ENCODE results near the gene COX18.
A peak's percentile ranks its signal among the peaks of the same experiment; 100 is the strongest.

Gene COX18, protein sequence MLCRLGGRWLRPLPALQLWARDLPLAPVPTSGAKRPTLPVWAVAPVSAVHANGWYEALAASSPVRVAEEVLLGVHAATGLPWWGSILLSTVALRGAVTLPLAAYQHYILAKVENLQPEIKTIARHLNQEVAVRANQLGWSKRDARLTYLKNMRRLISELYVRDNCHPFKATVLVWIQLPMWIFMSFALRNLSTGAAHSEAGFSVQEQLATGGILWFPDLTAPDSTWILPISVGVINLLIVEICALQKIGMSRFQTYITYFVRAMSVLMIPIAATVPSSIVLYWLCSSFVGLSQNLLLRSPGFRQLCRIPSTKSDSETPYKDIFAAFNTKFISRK

DNA sequence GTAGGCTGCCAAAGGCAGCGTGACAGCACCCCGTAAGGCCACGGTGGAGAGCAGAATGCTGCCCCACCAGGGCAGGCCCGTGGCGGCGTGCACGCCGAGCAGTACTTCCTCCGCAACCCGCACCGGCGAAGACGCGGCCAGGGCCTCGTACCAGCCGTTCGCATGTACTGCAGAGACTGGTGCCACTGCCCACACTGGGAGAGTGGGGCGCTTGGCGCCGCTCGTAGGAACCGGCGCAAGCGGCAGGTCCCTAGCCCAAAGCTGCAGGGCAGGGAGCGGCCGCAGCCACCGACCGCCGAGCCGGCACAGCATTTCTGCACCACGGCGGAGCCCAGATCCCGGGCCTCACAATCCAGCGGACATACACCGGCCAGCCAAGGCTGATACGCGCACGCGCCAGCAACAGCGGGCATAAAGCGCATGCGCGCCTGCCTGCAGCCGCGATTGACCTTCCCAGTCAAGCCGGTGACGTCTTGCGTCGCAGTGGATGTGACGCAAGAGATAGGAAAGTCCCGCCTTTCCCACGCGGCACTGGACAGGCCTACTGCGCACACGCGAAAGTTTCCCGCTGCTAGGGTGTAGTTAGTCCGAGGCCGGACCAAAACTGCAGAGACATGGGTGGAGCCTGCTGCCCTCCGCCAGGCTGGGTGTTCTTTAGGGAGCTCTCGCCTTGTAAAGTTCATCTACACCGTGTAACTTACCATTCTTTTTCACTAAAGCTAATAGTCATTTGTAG is at the start of gene COX18:
Gene COX18, minus strand, starts transcription at position 379 of the 736 bp plus-strand sequence. Its CDS starts 67 bp downstream, at position 312.
- peak; percentile 91 for DNase-seq

DNA sequence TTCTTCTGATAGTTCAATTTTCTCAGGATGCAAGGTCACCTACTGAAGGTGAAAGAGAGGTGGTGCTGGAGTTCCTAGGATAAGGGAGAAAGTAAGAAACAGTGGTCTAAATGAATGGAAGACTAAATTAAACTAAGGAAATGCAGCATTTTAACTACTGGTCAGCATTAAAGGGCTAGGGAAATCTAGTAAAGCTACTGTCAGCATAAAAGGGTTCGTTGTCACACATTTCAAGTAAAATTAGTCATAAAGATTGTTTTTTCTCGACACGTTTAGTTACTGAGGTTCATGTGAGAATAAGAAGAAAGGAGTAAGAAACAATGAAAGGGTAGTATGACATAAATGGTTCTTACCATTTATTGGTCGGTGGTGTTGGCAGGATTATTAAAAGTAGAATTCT is 40.0 kb upstream of the COX18 start:
- no peak for DNase-seq

DNA sequence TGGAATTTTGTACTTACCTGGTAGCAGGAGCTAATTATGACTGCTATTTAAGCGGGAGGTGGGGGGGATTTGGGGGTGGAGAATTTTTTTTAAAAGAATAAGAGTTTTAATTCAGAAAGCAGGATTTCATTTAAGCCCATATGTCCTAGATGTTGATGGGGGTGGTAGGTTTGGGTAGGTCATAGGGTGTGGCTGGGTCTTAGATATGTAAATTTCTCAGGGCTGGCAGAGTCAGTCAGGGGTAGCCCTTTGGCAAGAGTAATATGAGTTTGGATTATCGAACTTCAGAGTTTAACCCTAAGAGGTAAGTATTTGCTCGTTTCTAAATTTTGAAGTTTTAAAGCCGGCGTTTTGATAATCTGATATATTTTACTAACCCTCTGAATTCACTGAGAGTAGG is 35.2 kb upstream of the COX18 start:
- no peak for DNase-seq

DNA sequence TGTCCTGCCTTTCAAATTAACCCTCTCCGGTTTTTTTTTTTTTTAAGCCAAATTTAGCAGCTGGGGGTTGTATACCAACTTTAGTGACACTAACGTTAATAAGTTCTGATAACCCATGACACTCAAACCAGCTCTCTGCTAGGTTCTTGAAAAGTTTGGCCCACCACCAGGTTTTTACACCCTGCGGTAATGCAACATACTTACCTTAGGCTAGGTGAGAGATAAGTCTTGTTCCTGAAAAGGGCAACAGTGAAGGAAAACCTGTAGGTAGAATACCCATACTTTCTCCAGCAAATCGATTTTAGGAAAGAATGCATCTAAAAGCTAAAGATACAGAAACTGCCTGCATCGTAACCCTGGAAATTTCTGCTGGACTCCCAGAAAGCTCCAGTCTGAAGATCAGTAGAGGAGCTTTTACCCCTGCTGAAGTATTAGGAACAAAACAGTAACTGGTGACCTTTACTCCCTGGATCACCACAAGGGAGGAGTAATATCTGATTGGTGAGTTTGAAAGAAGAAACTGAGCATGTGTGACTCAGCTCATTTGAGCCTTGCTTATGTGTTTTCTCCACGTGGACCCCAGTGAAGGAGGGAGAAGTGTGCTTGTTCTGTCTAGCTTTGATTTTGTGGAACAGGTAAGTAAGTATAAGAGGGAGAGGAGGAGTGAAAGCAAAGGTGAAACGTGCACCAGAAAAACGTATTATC is 34.4 kb upstream of the COX18 start:
- no peak for DNase-seq

DNA sequence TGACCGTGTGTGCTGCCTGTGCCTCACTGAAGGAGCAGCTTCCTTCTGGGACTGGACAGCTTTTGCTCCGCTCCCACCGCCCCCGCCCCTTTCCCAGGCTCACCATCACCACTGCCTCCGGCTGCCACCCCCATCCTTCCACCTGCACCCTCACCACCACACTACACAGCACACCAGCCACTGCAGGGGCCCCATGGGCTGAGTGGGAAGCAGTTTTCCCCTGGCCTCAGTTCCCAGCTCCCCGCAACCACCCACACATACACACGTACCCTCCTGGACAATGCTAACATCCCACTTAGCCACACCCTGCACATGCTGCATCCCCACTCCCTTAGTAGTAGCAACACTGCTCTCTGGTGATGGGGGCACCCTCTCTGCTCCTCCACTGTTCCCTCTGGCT is 29.6 kb upstream of the COX18 start:
- no peak for DNase-seq

DNA sequence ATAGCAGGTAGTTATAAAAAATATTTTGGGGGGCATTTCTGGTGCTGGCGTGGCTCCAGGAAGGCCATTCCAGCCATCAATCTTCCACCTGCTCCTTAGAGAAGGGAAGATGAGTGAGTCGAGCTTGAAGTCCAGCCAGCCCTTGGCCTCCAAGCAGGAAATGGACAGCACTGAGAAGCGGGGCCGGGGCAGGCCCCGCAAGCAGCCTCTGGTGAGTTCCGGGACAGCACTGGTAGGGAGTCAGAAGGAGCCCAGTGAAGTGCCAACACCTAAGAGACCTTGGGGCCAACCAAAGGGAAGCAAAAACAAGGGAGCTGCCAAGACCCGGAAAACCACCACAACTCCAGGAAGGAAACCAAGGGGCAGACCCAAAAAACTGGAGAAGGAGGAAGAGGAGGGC is 29.2 kb upstream of the COX18 start:
- no peak for DNase-seq

DNA sequence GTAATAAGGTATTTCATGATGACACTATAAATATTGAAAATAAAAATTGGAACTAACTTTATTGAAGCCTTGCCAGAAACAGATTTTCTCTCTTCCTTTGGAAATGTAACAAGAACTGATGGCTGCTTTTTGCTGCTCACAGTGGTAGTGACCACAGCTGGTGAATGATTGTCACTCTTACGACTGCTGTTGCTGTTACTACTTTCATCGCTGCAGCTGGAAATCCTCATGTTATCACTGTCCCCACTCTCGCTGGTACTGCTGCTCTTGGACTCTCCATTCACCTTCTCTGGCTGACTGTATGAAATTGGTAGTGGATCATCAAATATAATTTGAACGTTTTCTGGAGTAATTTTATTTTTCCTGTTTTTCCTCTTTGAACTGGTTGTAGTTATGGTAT is 28.5 kb upstream of the COX18 start:
- no peak for DNase-seq

DNA sequence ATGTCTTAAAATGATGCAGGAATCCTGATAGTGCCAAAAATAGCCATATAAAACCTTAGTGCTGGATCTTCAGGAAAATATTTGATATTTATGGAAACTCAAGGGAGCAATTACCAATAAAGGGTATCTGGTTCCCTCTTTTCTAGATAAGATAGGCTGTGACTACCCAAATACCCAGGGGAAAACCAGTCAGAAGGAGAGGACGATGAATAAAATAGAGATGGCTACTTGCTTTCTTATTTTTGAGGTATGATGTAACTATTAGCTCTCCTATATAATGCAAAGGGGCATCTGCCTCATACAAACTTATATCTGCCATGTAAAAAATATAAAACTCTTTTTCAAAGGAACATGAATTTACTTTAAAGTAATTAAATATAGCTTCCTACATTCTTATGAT is 23.4 kb upstream of the COX18 start:
- DNase-seq: no peak

DNA sequence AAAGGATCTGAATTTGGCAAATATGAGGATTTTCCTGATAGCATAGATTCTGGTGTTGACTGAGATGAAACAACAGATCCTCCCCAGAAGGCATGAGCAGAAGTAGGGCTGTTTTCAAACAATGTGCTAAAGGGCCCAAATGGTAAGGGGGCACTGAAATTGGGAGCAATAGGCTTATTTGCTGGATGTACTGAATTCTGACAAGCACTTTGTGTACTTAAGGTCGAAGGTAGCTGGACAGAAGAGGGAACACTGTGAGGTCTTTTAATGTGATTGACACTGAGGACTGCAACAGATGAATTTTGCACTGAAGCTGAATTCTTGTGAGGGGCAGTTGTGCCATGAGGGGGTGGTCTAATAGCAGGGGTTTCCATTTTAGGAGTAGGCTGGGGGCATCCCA is 21.2 kb upstream of the COX18 start:
- DNase-seq: no peak

DNA sequence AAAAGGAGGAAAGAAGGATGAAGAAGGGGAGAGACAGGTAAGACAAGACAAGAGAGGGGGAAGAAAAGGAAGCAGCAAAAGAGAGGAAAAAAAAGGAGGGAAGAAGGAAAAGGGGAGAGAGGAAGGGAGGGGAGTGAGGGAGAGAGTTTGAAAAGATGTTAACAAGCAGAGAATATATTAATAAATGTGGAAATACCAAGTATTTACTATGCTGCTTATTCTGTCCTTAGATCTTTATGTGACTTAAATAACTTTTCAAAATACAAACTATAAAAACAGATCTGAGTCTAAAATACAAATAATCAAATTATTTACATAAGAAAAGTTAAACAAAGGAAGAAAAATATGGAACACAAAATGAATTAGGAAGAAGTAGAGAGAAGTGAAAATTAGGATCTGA is 18.4 kb upstream of the COX18 start:
- no peak for DNase-seq

DNA sequence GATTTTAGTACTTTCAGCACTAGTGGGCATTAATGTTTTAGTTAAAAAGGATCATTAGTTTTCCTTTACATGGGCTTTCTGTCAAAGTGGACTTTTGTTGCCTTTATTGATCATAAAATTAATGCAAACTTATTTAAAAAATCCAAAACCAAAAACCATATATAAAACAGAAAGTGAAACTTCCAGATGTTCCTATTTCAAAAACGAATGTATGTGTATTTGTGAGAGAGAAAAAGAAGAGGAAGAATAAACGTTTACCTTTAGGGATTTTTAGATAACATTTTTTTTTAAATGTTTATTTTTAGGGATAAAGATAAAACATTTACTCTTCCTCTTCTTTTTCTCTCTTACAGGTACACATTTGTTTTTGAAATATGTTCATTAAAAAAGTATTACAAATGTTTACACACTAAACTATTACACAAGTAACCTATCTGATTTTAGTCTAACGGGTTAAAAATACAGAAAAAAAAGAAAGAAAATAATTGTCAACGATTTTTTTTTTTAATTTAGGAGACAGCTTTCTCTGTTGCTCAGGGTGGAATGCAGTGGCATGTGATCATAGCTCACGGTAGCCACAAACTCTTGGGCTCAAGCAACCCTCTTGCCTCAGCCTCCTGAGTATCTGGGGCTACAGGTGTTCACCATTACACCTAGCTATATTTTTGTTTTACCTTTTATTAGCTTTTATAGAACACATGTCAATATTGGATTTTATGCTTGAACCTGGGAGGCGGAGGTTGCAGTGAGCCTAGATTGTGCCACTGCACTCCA is 16.8 kb upstream of the COX18 start:
- no peak for DNase-seq

DNA sequence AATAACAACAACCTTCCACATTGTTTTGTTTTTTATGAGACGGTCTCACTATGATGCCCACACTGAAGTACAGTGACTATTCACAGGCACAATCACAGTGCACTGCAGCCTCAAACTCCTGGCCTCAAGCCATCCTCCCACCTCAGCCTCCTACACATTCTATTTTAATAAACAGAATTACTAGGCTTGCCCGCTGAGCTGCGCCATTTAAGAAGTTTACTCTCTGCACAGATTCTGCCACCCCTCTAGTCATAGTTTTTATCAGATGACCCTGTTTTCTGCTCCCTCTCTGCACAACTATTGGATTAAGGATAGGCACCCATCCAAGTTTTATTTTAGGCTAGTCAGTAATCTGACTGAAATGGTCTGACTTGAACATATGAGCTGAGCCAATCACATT is 11.3 kb upstream of the COX18 start:
- DNase-seq: no peak

DNA sequence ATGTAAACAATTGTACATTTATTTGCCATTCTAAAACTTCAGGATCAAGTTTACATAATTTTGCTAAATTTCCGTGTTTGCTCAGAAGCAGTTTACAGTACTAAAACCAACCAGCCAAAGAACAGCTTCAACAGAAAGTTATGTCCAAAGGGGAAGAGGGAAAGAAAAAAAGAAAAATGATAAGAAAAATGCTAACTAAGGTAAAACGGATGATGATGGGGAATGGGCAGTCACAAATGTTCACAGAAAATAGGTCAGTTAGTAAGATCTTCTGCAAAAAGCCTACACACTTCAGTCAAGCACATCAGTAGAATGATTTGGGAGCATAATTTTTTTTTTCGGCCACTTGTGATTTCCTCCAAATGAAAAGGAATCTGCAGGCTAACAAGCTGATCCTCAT is 6.3 kb upstream of the COX18 start:
- no peak for DNase-seq

DNA sequence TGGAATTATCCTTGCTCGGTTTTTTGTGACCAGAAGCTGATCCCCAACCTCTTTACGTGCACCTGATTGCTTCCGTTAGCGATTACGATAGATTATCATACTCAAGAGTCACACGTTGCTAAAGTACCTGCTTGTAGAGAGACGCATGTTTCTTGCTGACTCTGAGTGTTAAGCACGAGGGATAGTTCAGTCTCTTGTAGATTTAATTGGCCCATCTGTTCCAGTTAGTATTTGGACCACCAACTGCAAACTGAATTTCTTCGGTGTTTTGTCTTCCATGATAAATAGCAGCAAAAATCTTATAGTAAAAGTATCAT is 516 bp upstream of the COX18 start:
- peak; percentile 84 for DNase-seq

DNA sequence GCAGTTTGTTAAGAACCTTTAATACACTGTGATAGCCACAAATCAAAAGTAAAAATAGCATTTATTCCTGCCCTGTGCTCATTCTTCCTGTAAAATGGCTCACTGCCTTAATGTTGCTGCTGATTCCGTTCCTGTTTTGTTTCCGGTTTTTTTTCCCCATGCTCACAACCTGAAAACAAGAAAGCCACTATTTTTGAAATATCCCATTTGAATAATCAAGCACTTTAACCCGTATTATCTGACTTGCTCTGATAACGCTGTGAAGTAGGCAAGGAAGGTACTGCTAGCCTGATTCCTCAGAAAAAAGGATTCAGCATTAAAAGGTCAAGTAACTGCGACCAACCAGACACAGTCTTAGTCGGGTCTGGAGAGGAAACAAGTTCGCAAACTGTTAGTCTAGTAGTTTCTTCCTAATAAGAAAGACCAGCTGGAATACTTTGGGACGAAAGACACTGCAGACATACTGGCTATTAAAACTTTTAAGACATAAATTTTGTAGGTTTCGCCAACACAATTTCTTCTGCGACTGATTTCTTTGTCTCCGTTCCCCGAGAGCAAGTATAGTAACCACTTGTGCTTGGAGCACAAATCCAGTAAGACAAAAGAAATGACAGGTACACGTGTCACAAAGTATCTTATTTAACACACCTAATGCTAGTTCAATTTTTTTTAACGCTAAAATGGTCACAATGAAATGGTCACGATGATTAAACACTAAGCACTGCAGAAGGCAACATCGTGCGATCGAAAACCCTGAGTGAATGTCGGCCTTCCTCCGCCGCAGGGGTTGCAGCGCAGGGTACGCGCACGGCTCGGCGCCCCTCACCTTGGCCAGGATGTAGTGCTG is 802 bp downstream of the COX18 start:
- DNase-seq: peak; percentile 48

DNA sequence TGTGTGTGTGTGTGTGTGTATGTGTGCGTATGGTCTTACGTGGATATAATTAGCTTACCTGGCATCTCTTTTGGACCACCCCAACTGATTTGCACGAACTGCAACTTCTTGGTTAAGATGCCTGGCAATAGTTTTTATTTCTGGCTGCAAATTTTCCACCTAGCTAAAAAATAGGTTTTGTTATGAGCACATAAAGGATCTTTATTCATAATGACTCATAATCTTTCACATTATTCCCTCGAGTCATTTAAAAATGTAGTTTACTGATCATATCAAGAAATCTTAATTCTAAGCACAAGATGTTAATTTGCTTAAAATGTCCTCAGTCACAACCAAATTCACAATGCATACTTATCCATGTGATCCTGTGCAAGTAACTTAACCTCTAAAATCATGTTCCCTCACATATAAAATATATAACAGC is 1.5 kb downstream of the COX18 start:
- DNase-seq: no peak

DNA sequence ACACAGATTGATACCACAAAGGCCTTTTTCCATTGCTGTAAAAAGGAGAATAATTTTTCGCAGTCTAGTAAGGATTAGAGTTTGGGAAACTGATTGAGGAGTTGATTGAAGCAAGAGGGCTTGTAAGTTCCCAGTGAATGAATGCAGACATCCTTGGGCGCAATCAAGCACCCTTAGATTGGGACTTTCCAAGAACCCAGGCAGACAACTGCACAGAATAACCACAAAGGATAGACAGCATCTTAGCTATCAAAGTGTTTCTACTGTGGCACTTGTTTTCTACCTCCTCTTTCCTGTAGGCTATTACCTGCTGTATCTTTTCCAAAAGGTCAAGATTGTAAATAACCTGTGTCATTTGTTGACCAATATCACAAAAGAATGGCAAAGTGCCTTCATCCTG is 2.6 kb downstream of the COX18 start:
- no peak for DNase-seq

DNA sequence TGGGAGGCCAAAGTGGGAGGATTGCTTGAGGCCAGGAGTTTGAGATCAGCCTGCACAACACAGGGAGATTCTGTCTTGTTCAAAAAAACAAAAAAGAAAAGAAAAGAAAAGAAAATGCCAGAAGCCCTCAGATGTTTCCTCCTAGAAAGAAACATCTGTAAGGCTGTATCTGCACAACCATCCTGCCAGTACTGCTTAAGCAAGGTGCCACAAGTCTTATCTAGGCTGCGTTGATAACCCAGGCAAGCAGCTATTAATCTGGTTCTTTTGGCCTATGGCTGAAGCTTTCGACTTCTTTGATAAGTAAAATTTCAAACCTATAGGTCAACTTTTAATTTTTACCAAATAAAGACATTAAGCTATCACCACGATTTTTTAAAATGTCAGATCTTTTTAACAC is 3.1 kb downstream of the COX18 start:
- no peak for DNase-seq

DNA sequence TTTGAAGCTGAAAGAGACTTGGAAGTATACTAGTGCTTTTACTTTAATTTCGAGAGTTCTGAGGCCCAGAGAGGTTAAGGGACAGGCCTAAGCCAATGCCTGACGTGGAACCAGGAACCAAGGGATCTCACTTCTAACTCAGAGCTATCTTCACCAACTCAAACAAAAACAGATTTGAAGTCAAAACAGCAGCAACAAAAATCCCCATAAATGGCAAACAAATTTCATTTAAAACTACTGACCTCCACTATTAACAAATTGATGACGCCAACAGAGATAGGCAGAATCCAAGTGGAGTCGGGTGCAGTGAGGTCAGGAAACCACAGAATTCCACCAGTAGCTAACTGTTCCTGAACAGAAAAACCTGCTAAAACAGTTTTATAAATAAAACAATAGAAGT is 5.0 kb downstream of the COX18 start:
- no peak for DNase-seq

DNA sequence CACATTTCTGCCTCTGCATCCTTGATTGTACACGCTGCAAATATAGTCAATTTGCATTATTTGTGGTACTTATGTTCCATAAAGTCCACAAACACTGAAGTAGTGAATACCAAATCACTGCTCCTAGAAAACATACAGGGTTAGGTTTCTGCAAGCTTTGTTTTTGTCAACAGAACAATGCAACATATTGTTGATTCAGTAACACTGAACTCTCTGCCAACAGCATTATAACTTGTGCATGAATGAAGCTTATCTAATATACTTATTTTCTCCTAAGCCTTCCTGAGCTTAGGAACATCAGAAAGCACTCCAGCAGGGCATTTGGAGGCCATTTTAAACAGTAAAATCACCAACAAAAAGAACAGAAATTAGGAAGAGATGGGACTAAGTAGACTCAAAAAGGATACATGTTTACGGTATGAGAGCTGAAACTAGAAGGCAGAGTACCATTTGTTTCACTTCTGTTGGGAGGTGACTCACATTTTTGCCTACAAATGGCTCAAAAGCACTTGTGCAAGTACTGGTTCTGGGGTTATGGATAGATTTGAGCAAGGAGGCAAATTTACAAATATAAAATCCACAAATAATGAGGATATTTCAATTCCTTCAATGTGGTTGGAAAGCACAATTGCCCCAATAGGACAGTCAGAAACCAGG is 14.1 kb downstream of the COX18 start:
- no peak for DNase-seq

DNA sequence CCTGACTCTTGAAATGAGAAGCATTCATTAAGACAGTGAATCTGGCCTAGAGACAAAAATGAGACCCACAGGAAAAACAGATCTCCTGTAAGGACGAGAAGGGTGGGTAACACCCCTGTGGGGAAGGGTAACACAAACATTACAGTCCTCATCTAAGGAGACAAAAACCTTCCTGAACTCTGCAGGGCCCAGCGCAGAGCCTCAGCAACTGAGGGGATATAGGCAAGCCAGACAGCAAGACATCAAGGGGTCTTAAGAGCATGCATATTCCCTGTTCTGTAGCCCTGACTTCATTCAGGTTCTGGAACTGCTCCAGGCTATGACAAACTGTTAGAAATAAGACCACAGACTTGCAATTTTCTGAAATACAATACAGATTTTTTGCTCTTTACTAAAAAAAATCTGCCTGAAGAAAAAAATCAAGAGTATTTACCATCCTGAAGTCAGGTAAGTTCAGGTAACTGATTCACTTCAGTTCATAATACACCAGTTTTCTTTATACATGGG is 15.5 kb downstream of the COX18 start:
- DNase-seq: no peak

DNA sequence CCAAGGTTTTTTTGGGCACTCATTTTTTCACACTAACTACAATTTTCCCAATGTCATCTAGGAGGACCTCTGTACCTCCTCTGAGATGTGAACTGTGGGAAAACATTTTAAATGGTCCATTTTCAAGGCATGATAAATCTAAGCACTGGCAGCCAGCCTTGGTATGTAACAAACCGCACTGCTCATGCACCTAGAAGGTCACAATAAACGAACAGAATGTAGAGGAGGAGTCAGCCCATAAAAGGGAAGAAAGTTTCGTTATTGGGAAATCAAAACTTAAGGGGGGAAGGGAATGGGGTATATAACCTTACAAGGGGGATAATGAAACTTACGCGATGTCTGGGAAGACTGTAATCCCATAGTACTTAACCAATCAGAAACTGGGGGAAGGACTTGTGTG is 16.4 kb downstream of the COX18 start:
- DNase-seq: no peak
